ENCODE data around the gene STARD10.
"Not testable (repeated sequence)": the region's sequence is repeated elsewhere in the genome, so short reads cannot be mapped to it uniquely, and the experiment has no call there.

STARD10 gene

DNA sequence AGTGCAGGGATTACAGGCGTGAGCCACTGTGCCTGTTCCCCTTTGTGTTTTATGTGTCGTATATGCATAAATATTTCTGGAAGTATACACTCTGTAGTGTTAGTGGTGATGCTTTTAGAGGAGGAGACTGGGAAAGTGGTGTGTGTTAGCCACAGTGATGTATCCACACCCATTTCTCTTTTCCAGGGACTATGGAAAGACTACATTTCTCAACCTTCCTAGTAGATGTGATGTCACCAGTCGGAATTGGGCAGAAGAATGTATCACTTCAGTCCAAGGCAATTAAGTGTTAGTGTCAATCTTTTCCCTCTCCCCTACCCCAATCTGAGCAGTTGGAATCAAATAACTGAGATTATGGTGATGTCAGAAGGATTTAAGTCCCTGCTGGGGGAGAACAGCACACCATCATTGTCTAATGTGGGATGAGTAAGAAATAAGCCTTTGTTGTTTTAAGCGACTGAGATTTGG, 14.5 kb upstream of the STARD10 start:
- TF ChIP-seq, protein P1, sequence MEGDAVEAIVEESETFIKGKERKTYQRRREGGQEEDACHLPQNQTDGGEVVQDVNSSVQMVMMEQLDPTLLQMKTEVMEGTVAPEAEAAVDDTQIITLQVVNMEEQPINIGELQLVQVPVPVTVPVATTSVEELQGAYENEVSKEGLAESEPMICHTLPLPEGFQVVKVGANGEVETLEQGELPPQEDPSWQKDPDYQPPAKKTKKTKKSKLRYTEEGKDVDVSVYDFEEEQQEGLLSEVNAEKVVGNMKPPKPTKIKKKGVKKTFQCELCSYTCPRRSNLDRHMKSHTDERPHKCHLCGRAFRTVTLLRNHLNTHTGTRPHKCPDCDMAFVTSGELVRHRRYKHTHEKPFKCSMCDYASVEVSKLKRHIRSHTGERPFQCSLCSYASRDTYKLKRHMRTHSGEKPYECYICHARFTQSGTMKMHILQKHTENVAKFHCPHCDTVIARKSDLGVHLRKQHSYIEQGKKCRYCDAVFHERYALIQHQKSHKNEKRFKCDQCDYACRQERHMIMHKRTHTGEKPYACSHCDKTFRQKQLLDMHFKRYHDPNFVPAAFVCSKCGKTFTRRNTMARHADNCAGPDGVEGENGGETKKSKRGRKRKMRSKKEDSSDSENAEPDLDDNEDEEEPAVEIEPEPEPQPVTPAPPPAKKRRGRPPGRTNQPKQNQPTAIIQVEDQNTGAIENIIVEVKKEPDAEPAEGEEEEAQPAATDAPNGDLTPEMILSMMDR (IDR thresholded peaks at IDR 0.05; ENCODE audit: poor library complexity, severe bottlenecking): no peak
- Histone ChIP-seq H3K27me3 (ENCODE audit: insufficient read depth, poor library complexity, severe bottlenecking) (no peaks in the 10 kb centered on the region), H3K27ac (ENCODE audit: poor library complexity, severe bottlenecking) (no peak overlapping the region), H3K9me3 (ENCODE audit: severe bottlenecking) (no peaks in the 10 kb centered on the region), H3K4me1 (ENCODE audit: insufficient read depth, poor library complexity, severe bottlenecking) (peaks cover 10% of the 10 kb centered on the region), H3K4me3 (ENCODE audit: severe bottlenecking) (no peak overlapping the region), H3K36me3 (ENCODE audit: low read depth) (peaks cover 15% of the 10 kb centered on the region)
- ATAC-seq (ENCODE audit: low read depth) (no peak), DNase-seq (ENCODE audit: low spot score) (no peak)

DNA sequence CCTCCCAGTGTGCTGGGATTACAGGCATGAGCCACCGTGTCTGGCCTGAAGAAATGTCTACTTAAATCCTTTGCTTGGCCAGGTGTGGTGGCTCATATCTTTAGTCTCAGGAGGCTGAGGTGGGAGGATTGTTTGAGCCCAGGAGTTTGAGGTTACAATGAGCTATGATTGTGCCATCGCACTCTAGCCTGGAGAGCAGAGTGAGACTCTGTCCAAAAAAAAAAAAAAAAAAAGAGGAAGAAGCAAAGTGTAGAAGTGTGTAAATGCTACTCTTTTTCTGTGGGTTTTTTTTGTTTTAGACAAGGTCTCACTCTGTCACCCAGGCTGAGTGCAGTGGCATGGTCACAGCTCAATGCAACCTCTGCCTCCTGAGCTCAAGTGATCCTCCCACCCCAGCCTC, 13.9 kb upstream of the STARD10 start:
- TF ChIP-seq, protein P1 (IDR thresholded peaks at IDR 0.05; ENCODE audit: poor library complexity, severe bottlenecking): no peak
- DNase-seq (ENCODE audit: low spot score): no peak
- no peak overlapping the region for H3K27ac ChIP-seq (ENCODE audit: poor library complexity, severe bottlenecking)

DNA sequence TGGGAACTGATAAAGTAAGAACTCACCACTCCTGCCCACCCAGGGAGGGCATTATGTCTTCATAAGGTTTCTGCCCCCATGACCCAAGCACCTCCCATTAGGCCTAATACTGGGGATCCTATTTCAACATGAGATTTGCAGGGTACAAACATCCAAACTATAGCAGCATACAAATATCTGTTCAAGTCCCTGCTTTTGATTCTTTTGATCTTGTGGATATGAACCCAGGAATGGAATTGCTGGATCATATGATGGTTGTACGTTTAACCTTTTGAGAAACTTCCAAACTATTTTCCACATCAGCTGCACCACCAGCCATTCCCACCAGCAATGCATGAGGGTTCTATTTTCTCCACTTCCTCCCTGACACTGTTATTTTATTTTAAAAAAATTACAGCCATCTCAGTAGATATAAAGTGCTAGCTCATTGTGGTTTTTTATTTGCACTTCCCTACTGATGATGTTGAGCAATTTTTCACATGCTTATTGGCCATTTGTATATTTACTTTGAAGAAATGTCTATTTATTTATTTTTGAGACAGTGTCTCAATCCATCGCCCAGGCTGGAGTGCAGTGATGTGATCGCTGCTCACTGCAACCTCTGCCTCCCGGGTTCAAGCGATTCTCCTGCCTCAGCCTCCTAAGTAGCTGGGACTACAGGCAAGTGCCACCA, 13.3 kb upstream of the STARD10 start:
- Histone ChIP-seq H3K27ac (ENCODE audit: poor library complexity, severe bottlenecking) (no peak overlapping the region), H3K4me1 (ENCODE audit: insufficient read depth, poor library complexity, severe bottlenecking) (peaks cover 3% of the 10 kb centered on the region), H3K4me3 (ENCODE audit: severe bottlenecking) (no peak overlapping the region), H3K36me3 (ENCODE audit: low read depth) (peaks cover 15% of the 10 kb centered on the region), H3K27me3 (ENCODE audit: insufficient read depth, poor library complexity, severe bottlenecking) (no peaks in the 10 kb centered on the region), H3K9me3 (ENCODE audit: severe bottlenecking) (no peaks in the 10 kb centered on the region)
- ATAC-seq (ENCODE audit: low read depth): no peak
- no peak for DNase-seq (ENCODE audit: low spot score)
- TF ChIP-seq, protein P1 (IDR thresholded peaks at IDR 0.05; ENCODE audit: poor library complexity, severe bottlenecking): no peak

More for the DNA sequence above, 13.9 kb upstream of the STARD10 start:
- Histone ChIP-seq H3K27me3 (ENCODE audit: insufficient read depth, poor library complexity, severe bottlenecking) (no peaks in the 10 kb centered on the region), H3K36me3 (ENCODE audit: low read depth) (peaks cover 15% of the 10 kb centered on the region), H3K4me1 (ENCODE audit: insufficient read depth, poor library complexity, severe bottlenecking) (peaks cover 9% of the 10 kb centered on the region), H3K9me3 (ENCODE audit: severe bottlenecking) (no peaks in the 10 kb centered on the region), H3K4me3 (ENCODE audit: severe bottlenecking) (no peak overlapping the region)
- ATAC-seq (ENCODE audit: low read depth): no peak

DNA sequence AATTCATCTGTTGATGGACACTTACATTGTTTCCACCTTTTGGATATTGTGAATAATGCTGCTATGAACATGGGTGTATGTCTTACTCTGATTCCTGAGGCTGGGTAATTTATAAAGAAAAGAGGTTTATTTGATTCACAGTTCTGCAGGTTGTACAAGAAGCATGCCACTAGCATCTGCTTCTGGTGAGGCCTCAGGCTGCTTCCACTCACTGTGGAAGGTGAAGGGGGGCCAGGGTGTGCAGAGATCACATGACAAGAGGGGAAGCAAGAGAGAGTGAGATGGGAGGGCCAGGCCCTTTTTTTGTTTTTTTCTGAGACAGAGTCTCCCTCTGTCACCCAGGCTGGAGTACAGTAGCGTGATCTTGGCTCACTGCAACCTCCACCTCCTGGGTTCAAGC, 12.5 kb upstream of the STARD10 start:
- peaks cover 12% of the 10 kb centered on the region for H3K36me3 ChIP-seq (ENCODE audit: low read depth)
- H3K27me3 ChIP-seq (ENCODE audit: insufficient read depth, poor library complexity, severe bottlenecking); H3K27ac ChIP-seq (ENCODE audit: poor library complexity, severe bottlenecking); ATAC-seq (ENCODE audit: low read depth); H3K4me3 ChIP-seq (ENCODE audit: severe bottlenecking); DNase-seq (ENCODE audit: low spot score); H3K4me1 ChIP-seq (ENCODE audit: insufficient read depth, poor library complexity, severe bottlenecking); H3K9me3 ChIP-seq (ENCODE audit: severe bottlenecking): not testable (repeated sequence)

DNA sequence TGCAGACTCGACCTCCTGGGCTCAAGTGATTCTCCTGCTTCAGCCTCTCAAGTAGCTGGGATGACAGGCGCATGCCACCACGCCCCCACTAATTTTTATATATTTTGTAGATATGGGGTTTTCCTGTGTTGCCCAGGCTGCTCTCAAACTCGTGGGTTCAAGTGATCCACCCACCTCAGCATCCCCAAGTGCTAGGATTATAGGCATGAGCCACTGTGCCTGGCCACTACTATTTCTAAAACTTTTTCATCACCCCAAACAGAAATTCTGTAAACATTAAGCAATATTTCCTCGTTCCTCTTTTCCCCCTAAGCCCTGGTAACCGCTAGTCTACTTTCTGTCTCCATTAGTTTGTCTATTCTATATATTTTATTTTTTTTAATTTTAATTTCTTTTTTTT, 11.4 kb upstream of the STARD10 start:
- Histone ChIP-seq H3K4me1 (ENCODE audit: insufficient read depth, poor library complexity, severe bottlenecking) (no peaks in the 10 kb centered on the region), H3K9me3 (ENCODE audit: severe bottlenecking) (no peaks in the 10 kb centered on the region), H3K36me3 (ENCODE audit: low read depth) (peaks cover 6% of the 10 kb centered on the region), H3K4me3 (ENCODE audit: severe bottlenecking) (no peak overlapping the region), H3K27me3 (ENCODE audit: insufficient read depth, poor library complexity, severe bottlenecking) (no peaks in the 10 kb centered on the region), H3K27ac (ENCODE audit: poor library complexity, severe bottlenecking) (no peak overlapping the region)
- TF ChIP-seq, protein P1 (IDR thresholded peaks at IDR 0.05; ENCODE audit: poor library complexity, severe bottlenecking): no peak
- ATAC-seq (ENCODE audit: low read depth): no peak
- no peak for DNase-seq (ENCODE audit: low spot score)
